PC-3 (cell line): Measurements from ENCODE around the gene SLC8A2. TPM values are rescaled to one million over a fixed set of nuclear protein-coding genes. Genes with fewer than 3 reads are reported as not detected.

Source experiments
- ATAC-seq: fragments of 200-7000 bp; cut with Tn5 transposase; 2 replicates; pipeline ENCODE4 v1.9.1; 2020; ENCODE audit warnings: mild to moderate bottlenecking, moderate library complexity
- BruUV-seq: library from RNA; stranded (reverse); fragments of 400-500 nt; replicated peaks from 2 replicates; lab custom pipeline; 2021; lab: Mats Ljungman, UMichigan
- CTCF ChIA-PET: fragments of 300-600 bp; sonication (Branson Sonifier 250); formaldehyde crosslinking; loops from one replicate; lab custom pipeline; 2022; ENCODE audit warnings: antibody characterized with exemption; lab: Charles Lee
- POLR2A ChIA-PET: fragments of 300-600 bp; sonication (Branson Sonifier 250); formaldehyde crosslinking; loops from one replicate; lab custom pipeline; 2022; ENCODE audit warnings: antibody characterized with exemption; ENCODE audit not compliant: unreplicated experiment; lab: Charles Lee
- DNase-seq: peaks from one replicate; pipeline ENCODE4 v3.0.0-alpha.2; 2015
- H2AFZ ChIP-seq: fragments of 300-600 bp; sonication (generic); 2 replicates; pipeline ENCODE4 v1.6.0; 2016; ENCODE audit warnings: antibody characterized with exemption, low read length
- H3F3A ChIP-seq: fragments of 300-600 bp; sonication (generic); one replicate; pipeline ENCODE4 v1.6.0; 2017; ENCODE audit warnings: antibody characterized with exemption, low read length, control low read depth, mild to moderate bottlenecking; ENCODE audit not compliant: unreplicated experiment
- H3K27ac ChIP-seq: fragments of 300-600 bp; sonication (generic); 2 replicates; pipeline ENCODE4 v1.5.1; 2016; ENCODE audit warnings: mild to moderate bottlenecking, low read length
- H3K27me3 ChIP-seq: fragments of 300-600 bp; sonication (generic); 2 replicates; pipeline ENCODE4 v1.6.1; 2016; ENCODE audit warnings: low read length, mixed read lengths
- H3K36me3 ChIP-seq: fragments of 300-600 bp; sonication (generic); 2 replicates; pipeline ENCODE4 v1.6.1; 2016; ENCODE audit warnings: low read depth, mixed run types, low read length, mixed read lengths
- H3K4me1 ChIP-seq: fragments of 300-600 bp; sonication (generic); 2 replicates; pipeline ENCODE4 v1.5.1; 2016; ENCODE audit warnings: low read length; ENCODE audit not compliant: insufficient read depth
- H3K4me2 ChIP-seq: fragments of 300-600 bp; sonication (generic); 2 replicates; pipeline ENCODE4 v1.6.0; 2016; ENCODE audit warnings: low read length
- H3K4me3 ChIP-seq: fragments of 300-600 bp; sonication (generic); 2 replicates; pipeline ENCODE4 v1.5.1; 2016; ENCODE audit warnings: mild to moderate bottlenecking, low read length, mixed read lengths
- H3K79me2 ChIP-seq: fragments of 300-600 bp; sonication (generic); 2 replicates; pipeline ENCODE4 v1.6.1; 2017; ENCODE audit warnings: low read length, mixed read lengths
- H3K9ac ChIP-seq: fragments of 300-600 bp; sonication (generic); 2 replicates; pipeline ENCODE4 v1.6.0; 2016; ENCODE audit warnings: mild to moderate bottlenecking, low read length
- H3K9me2 ChIP-seq: fragments of 300-600 bp; sonication (generic); replicated peaks from 2 replicates; pipeline ENCODE4 v1.6.1; 2016; ENCODE audit warnings: mixed run types, low read length, mixed read lengths
- H3K9me3 ChIP-seq: fragments of 300-600 bp; sonication (generic); 2 replicates; pipeline ENCODE4 v1.6.1; 2016; ENCODE audit warnings: low read length, mixed read lengths
- H4K20me1 ChIP-seq: fragments of 300-600 bp; sonication (generic); 2 replicates; pipeline ENCODE4 v1.6.1; 2016; ENCODE audit warnings: low read length, mixed read lengths
- EZH2 ChIP-seq: fragments of 300-600 bp; sonication (generic); IDR thresholded peaks from one replicate; pipeline ENCODE4 v1.6.1; 2017; ENCODE audit warnings: antibody characterized with exemption, mild to moderate bottlenecking, low read length; ENCODE audit not compliant: unreplicated experiment
- EZH2phosphoT487 ChIP-seq: fragments of 300-600 bp; sonication (generic); IDR thresholded peaks from 2 replicates; pipeline ENCODE4 v1.6.1; 2018; ENCODE audit warnings: mild to moderate bottlenecking, antibody characterized with exemption, low read length, borderline replicate concordance
- intact Hi-C: fragments of 100-400 bp; cut with micrococcal nuclease; formaldehyde crosslinking; loops from 2 replicates; pipeline ENCODE4 v1.9.0; 2023
- total RNA-seq: library from RNA; depleted of rRNA; stranded (reverse); fragments of >200 nt; gene quantifications from 2 replicates; pipeline ENCODE4 v1.2.3, GENCODE V29; 2014
- TF ChIP-seq, protein P1 (sequence below): fragments of 300-600 bp; sonication (generic); conservative IDR thresholded peaks from 2 replicates; pipeline ENCODE4 v1.5.1; 2017; ENCODE audit warnings: antibody characterized with exemption, low read depth, mild to moderate bottlenecking, low read length

Gene SLC8A2
- total RNA-seq, 1 experiment from 2014 or later: 0.33 TPM

GRCh38 chr19:47432499-47432898 lies 39.2 kb downstream of the SLC8A2 start:
- CTCF ChIA-PET: no interaction called here
- Histone ChIP-seq H3K4me3 (no peak overlapping the region), H3K9me2 (no peaks in the 10 kb centered on the region), H3K4me1 (peaks cover 10% of the 10 kb centered on the region; the same call in 1 of the 2 replicates), H3K27ac (no peak overlapping the region), H3K4me2 (no peak overlapping the region), H2AFZ (no peak overlapping the region), H3K9me3 (no peaks in the 10 kb centered on the region), H3F3A (no peaks in the 10 kb centered on the region), H3K27me3 (no peaks in the 10 kb centered on the region), H3K36me3 (no peaks in the 10 kb centered on the region), H3K9ac (no peak overlapping the region), H3K79me2 (no peaks in the 10 kb centered on the region), H4K20me1 (no peaks in the 10 kb centered on the region)
- intact Hi-C loops: loop anchor here (10.0 kb wide), 1 partner anchor 82 kb away; the partner anchor contains the start of gene NAPA
- TF ChIP-seq, protein P1, sequence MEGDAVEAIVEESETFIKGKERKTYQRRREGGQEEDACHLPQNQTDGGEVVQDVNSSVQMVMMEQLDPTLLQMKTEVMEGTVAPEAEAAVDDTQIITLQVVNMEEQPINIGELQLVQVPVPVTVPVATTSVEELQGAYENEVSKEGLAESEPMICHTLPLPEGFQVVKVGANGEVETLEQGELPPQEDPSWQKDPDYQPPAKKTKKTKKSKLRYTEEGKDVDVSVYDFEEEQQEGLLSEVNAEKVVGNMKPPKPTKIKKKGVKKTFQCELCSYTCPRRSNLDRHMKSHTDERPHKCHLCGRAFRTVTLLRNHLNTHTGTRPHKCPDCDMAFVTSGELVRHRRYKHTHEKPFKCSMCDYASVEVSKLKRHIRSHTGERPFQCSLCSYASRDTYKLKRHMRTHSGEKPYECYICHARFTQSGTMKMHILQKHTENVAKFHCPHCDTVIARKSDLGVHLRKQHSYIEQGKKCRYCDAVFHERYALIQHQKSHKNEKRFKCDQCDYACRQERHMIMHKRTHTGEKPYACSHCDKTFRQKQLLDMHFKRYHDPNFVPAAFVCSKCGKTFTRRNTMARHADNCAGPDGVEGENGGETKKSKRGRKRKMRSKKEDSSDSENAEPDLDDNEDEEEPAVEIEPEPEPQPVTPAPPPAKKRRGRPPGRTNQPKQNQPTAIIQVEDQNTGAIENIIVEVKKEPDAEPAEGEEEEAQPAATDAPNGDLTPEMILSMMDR: no peak
- TF ChIP-seq EZH2phosphoT487 (no peak), EZH2 (no peak)
- ATAC-seq (no peak), DNase-seq (no peak)
- BruUV-seq: no TSS peak
- POLR2A ChIA-PET: interaction anchor here (0.6 kb wide), 1 partner anchor 80 kb away, joined by 5 read pairs; no protein-coding TSS in a partner anchor

- H3K27ac ChIP-seq: no peak overlapping the region
- BruUV-seq: no TSS peak
- H3K9ac ChIP-seq: no peak overlapping the region
- H4K20me1 ChIP-seq: no peaks in the 10 kb centered on the region
- no peaks in the 10 kb centered on the region for H3K27me3 ChIP-seq
- DNase-seq (no peak), ATAC-seq (no peak)
- no peak overlapping the region for H3K4me2 ChIP-seq
- no peaks in the 10 kb centered on the region; the same call in 1 of the 2 replicates for H3K36me3 ChIP-seq
- TF ChIP-seq EZH2phosphoT487 (no peak), EZH2 (no peak)
- TF ChIP-seq, protein P1: no peak
- ChIA-PET POLR2A (no interaction called here), CTCF (no interaction called here)
- no peak overlapping the region for H2AFZ ChIP-seq
- H3K4me3 ChIP-seq: no peak overlapping the region
- peaks cover 12% of the 10 kb centered on the region; the same call in 1 of the 2 replicates for H3K4me1 ChIP-seq
- H3K9me3 ChIP-seq: no peaks in the 10 kb centered on the region
- intact Hi-C loops: loop anchor here (10.0 kb wide), 1 partner anchor 83 kb away; the partner anchor contains the start of gene NAPA
- H3F3A ChIP-seq: no peaks in the 10 kb centered on the region
- no peaks in the 10 kb centered on the region for H3K79me2 ChIP-seq
- H3K9me2 ChIP-seq: no peaks in the 10 kb centered on the region
These were observed 39.6 kb downstream of the SLC8A2 start for GRCh38 chr19:47432091-47432490.

DNA sequence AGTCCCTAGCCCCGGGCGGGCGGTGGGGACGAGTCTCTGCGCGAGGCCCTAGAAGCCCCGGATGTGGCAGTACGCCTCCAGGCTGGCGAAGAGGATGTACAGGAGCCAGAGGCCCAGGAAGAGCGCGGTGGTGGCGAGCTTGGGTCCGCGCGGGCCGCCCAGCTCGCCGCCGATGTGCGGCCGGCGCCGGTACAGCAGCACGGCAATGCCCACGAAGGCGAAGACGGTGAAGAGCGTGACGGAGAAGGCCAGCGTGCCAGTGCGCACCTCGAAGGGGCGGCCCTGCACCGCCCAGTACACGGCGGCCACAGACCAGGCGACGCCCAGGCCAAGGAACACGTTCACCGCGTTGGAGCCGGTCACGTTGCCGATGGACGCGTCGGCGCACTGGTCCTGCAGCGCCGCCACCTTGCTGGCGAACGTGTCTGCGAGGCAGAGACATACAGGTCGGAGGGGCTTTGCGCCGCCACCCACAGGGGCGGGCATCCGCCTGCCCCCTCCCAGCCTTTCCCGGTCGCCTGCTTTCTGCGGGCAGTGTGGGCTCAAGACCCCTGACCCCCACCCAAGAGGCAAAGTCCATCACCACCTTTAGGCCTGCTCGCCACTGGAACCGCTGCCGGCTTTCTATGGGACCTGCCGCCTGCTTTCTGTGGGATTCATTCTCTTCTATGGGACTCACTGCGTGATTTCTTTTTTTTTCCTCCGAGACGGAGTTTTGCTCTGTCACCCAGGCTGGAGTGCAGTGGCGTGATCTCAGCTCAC lies 41.5 kb downstream of the SLC8A2 start:
- ChIA-PET POLR2A (no interaction called here), CTCF (interaction anchor here (0.5 kb wide), 1 partner anchor 278 kb away, joined by 3 read pairs; no protein-coding TSS in a partner anchor)
- DNase-seq: no peak
- Histone ChIP-seq H3K9ac (no peak overlapping the region), H3K36me3 (no peaks in the 10 kb centered on the region; the same call in 1 of the 2 replicates), H3K79me2 (no peaks in the 10 kb centered on the region), H3K9me2 (no peaks in the 10 kb centered on the region), H2AFZ (no peak overlapping the region), H3K9me3 (no peaks in the 10 kb centered on the region), H3K4me2 (no peak overlapping the region), H3K4me3 (no peak overlapping the region), H4K20me1 (no peaks in the 10 kb centered on the region), H3K27ac (no peak overlapping the region), H3F3A (no peaks in the 10 kb centered on the region), H3K4me1 (peaks cover 12% of the 10 kb centered on the region; the same call in 1 of the 2 replicates), H3K27me3 (no peaks in the 10 kb centered on the region)
- ATAC-seq: no peak
- BruUV-seq: no TSS peak
- TF ChIP-seq EZH2 (no peak), EZH2phosphoT487 (no peak)
- TF ChIP-seq, protein P1: no peak
- intact Hi-C loops: loop anchor here (10.0 kb wide), 1 partner anchor 85 kb away; the partner anchor contains the start of gene NAPA
